GM21529 (cell line): ENCODE measurements around the gene NPAS3.

Experiments
- ATAC-seq: cut with Tn5 transposase; IDR thresholded peaks from one replicate; pipeline ENCODE4 v1.9.1; 2021; ENCODE audit not compliant: unreplicated experiment

The NPAS3 gene

GRCh38 chr14:33294419-33294818, 355.7 kb downstream of the NPAS3 start:
- ATAC-seq = no peak

- ATAC-seq = no peak
These were observed 358.9 kb downstream of the NPAS3 start for GRCh38 chr14:33297565-33297964.

DNA sequence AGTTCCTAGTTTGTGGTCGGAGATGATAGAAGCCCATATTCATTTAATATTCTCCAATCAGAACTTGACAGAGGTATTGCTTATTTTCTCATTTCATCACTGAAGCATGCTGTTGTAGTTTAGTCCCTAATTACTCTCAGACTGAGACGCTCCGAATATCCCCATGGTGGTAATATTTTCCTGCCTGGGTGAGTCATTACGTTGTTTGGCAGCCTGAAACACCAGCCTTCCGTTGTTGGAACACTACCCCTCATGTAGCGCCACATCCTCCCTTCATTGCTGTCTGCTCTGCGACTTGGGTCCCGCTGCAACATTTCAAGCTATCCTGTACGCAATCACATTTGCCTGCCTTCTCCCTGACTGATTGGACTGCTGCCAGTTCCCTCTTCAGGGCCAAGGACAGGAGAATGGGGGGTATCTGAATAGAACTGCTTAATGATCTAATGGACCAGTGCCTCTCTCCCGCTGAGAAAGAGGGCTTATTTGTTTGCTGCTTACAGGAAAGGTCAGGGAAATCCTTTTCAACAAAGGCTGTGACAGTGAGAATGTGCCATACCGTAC, 369.1 kb downstream of the NPAS3 start:
- ATAC-seq = no peak

DNA sequence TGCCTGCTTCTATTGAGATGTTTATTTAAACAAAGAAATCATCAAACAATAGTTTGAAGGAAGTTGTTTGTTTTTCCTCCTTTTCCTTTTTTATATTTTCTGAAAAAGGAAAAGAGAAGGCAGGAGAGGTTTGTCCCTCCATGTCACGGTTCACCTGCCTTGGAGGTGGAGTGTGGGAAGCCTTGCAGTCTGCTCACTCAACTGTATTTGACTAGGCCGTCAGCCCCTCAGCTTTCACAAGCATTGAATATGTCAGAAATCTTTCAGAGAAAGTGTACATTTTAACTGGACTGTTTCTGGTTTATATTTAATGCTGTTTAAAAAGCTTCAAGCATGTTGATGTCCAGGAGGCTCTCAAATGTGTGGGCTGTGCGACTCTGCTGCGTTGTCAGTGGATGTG, 370.4 kb downstream of the NPAS3 start:
- no peak for ATAC-seq

GRCh38 chr14:33315217-33315616, 376.5 kb downstream of the NPAS3 start:
- ATAC-seq = no peak

- ATAC-seq = no peak
These were observed 377.0 kb downstream of the NPAS3 start for GRCh38 chr14:33315721-33316120.

GRCh38 chr14:33317675-33318074, 379.0 kb downstream of the NPAS3 start:
- no peak for ATAC-seq

DNA sequence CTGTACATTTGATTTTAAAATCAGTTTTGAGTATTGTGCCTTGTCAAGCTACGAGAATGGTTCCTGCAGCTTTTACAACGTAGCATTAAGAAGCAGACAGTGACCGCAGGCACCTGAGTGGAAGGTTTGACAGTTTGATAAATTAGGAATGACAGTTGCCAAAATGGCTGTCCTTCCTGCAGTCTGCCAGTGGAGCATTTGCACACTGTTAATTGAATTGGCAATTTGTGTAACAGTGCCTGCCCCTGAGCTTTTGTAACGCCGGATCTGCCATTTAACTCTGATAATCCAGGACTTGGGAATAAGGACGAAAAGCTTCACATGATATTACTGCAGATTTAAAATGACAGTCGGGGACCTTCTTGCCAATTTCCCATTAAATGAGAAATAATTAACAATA, 385.3 kb downstream of the NPAS3 start:
- ATAC-seq = no peak

GRCh38 chr14:33331176-33331949, 392.7 kb downstream of the NPAS3 start:
- ATAC-seq = no peak

- ATAC-seq = no peak
These were observed 393.8 kb downstream of the NPAS3 start for GRCh38 chr14:33332497-33332896.

DNA sequence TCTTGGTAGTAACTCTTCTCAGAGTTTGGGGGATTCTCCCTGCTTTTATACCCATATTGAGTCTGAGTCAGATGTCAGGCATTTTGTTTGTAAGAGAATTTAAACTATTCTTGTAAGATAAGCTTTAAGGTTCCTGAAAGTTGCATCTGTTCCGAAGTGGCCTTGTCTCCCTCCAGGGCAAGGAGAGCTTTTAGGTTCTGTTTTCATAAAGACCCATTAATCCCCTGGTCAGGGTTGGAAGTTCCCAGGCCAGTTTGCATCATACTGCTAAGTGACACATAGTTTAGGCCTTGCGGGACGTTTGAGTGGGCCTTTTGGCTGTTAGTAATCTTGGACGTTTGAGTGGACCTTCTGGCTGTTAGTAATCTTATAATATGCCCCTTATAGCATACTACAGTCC, 396.7 kb downstream of the NPAS3 start:
- no peak for ATAC-seq

DNA sequence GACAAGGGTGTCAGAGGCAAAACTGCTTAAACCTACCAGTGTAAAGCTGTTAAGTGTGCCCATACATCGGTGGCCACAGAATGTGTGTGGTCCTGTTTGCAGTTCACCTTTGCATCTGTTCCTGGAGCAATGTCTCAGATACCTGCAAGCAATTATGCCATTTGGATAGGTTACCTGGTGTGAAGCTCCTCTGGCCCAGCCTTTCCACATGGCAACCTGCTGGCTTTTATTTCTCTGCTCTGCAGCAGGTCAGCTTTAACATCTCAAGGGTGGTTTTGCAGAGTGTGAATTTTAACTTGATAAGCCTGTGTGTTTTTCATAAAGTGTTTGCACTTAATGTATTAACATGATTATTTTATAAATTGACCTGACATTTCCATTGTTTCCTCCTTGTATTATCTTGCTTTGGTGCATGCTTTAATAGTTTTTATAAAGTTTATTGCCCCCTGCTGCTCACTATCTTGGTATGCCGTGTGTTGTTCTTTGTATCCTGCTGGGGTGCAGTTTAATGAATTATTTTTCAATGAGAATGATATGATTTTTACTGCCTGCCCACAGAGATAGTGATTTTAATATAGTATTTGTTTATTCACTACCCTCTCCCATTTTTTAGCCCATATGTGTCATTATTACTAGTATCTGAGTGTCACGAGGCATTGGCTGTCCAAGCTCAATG, 403.8 kb downstream of the NPAS3 start:
- no peak for ATAC-seq

- no peak for ATAC-seq
These were observed 404.3 kb downstream of the NPAS3 start for GRCh38 chr14:33343016-33343415.

GRCh38 chr14:33347796-33348195, 409.1 kb downstream of the NPAS3 start:
- ATAC-seq = no peak

DNA sequence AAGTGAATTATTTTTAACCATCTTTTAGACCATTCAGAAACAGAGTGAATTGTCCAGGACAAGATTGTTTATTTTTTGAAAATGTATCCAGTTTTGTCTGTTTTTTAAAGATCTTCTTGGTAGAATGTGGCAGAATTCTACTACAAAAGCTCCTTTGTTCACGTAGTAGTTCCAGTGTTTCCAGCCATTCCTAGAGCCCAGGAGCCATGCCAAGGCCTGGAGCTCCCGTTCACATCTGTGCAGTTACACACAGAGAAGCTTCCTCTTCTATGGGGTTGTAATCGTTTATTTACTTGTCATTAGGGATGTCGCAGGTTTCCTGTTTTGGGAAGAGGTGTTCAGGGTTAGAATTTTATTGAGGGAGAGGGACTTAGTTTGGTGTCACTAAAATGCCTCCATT, 409.8 kb downstream of the NPAS3 start:
- ATAC-seq = no peak

DNA sequence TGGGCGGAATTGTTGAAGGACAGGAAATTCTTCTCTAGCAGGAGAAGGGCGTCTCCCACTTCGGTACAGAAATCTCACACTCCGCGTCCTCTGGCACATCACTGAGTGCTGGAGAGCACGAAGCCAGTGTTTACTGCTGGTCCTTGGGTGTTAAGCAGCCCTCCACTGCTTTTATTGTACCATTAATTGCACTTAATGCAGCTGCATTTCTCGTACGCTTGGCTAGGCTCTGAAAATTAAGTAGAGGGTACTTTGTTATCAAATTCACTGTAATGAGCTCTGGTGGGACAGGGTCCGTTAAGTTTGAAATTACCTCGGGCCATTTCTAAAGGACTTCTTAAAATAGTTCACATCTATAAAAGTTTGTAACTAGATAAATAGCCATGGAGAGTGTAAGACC, 411.2 kb downstream of the NPAS3 start:
- ATAC-seq = no peak

GRCh38 chr14:33350366-33350990, 411.8 kb downstream of the NPAS3 start:
- no peak for ATAC-seq

DNA sequence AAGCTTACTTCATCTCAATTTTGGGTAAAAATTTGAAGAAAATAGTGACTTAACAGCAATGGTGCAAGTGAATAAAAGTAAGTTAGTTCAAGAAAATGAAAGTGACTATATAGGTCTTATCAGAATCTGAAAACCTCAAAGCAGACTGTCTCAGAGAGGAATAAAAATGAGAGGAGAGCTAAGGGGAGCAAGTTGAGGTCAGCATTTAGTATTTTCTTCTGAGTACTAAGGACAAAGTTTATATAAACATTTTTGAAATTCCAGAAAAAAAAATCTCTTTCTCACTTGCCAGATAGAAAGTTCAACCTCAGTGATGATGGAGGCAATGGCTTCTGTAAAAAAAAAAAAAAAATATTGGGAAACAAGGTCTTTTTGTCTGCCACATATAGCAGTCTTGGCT, 414.1 kb downstream of the NPAS3 start:
- ATAC-seq = no peak

DNA sequence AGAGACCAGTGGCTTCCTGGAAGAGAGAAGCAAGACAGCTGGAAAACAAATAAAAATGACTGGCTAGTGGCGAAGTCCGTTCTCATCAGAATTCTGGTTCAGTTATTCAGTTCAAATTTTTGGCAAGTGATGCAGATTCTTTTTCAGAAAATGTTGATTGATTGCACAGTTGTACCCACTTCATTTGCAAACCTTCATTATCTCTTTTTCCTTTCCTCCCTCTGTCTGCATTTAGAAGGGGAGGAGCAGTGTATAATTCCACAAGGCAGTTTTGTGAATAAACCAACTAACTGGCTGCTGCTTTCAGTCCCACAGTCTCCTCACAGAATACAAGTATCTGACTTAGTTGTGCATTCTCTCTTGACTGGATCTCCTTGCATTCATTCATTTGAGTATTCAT, 417.5 kb downstream of the NPAS3 start:
- no peak for ATAC-seq

- no peak for ATAC-seq
These were observed 418.7 kb downstream of the NPAS3 start for GRCh38 chr14:33357225-33358010.

GRCh38 chr14:33359288-33359881, 420.7 kb downstream of the NPAS3 start:
- no peak for ATAC-seq
